ENCODE results near the gene PPP1R3G. TPM values are rescaled to one million over a fixed set of nuclear protein-coding genes. Genes with fewer than 3 reads are reported as not detected.

Gene PPP1R3G
- total RNA-seq, 1 experiment from 2014 or later, result not detected

GRCh38 chr6:5125152-5126006 lies 40.2 kb downstream of the PPP1R3G start:
- Histone ChIP-seq H3K23me2 (ENCODE audit: insufficient read length, low read depth, low read length, poor library complexity, severe bottlenecking) (peaks cover 4% of the 10 kb centered on the region), H2BK20ac (ENCODE audit: low read depth, low read length, poor library complexity, severe bottlenecking) (no peak overlapping the region), H2BK15ac (ENCODE audit: low read depth, low read length) (no peak overlapping the region; the same call in 1 of the 2 replicates), H3K14ac (ENCODE audit: insufficient read depth, low read length) (0 out of 2 replicates have a peak overlapping the region, but pooled peaks have one; percentile 8), H3K79me1 (ENCODE audit: insufficient read depth, low read depth, low read length, poor library complexity, severe bottlenecking) (no peaks in the 10 kb centered on the region), H2BK5ac (ENCODE audit: insufficient read length, low read length) (no peak overlapping the region), H4K20me1 (ENCODE audit: control insufficient read depth, insufficient read depth, insufficient read length) (no peaks in the 10 kb centered on the region), H3K79me2 (ENCODE audit: insufficient read depth, low read length) (no peaks in the 10 kb centered on the region), H3K4ac (ENCODE audit: low read depth, low read length) (no peak overlapping the region), H4K8ac (replicated peaks; ENCODE audit: insufficient read length, low read depth, low read length) (no peak overlapping the region), H3K27ac (ENCODE audit: insufficient read length, low read depth, low read length) (no peak overlapping the region), H3K56ac (ENCODE audit: insufficient read length, low read depth, low read length) (no peak overlapping the region), H2AFZ (ENCODE audit: low read length) (no peak overlapping the region), H4K5ac (ENCODE audit: insufficient read length, low read depth, low read length) (no peak overlapping the region), H3T11ph (ENCODE audit: low read length) (no peak overlapping the region), H3K9me3 (ENCODE audit: control insufficient read depth, low read depth, low read length) (no peaks in the 10 kb centered on the region), H2BK120ac (ENCODE audit: low read depth, low read length, poor library complexity, severe bottlenecking) (no peak overlapping the region), H4K91ac (ENCODE audit: insufficient read length, low read depth, low read length) (no peak overlapping the region), H2AK5ac (ENCODE audit: insufficient read length, low read length) (no peak overlapping the region), H3K27me3 (ENCODE audit: insufficient read depth, low read length) (no peaks in the 10 kb centered on the region), H3K9ac (ENCODE audit: extremely low read depth, insufficient read length, low read length) (no peak overlapping the region), H3K4me2 (ENCODE audit: insufficient read depth, insufficient read length, low read length) (no peak overlapping the region), H3K23ac (ENCODE audit: insufficient read length, low read depth, low read length) (no peak overlapping the region), H3K18ac (ENCODE audit: insufficient read length, low read depth, low read length) (no peak overlapping the region), H3K4me1 (ENCODE audit: insufficient read depth, low read length) (peaks cover 4% of the 10 kb centered on the region; the same call in 1 of the 2 replicates), H2BK12ac (ENCODE audit: insufficient read length, low read depth, low read length) (no peak overlapping the region)
- Mint-ChIP-seq H3K27ac (no peak overlapping the region), H3K4me1 (peaks cover 13 to 14% of the 10 kb centered on the region in 2 experiments), H3K9me3 (no peaks in the 10 kb centered on the region), H3K27me3 (ENCODE audit: low read depth) (no peaks in the 10 kb centered on the region), H3K36me3 (ENCODE audit: insufficient read depth in 1 of 3, low read depth in 3 of 3) (peaks cover 3 to 4% (median 3%) of the 10 kb centered on the region in 3 experiments; a peak in 3 of 7 replicates), H3K4me3 (no peak overlapping the region)
- no peak for TF ChIP-seq CTCF (conservative IDR thresholded peaks at IDR 0.05)
- no CpG with 5 or more reads among the region's 11 CpGs for WGBS (ENCODE audit: extremely low coverage, insufficient read length, low lambda C conversion rate)
- DNase-seq, result no peak
